ENCODE measurements around the gene CEP135. TPM values are rescaled to one million over a fixed set of nuclear protein-coding genes. Genes with fewer than 3 reads are reported as not detected.
"Not testable (repeated sequence)": the region's sequence is repeated elsewhere in the genome, so short reads cannot be mapped to it uniquely, and the experiment has no call there.

Gene CEP135
- polyA plus RNA-seq, 3 donors from 2014 or later, result 5.8 to 13.0 (median 6.7) TPM

DNA sequence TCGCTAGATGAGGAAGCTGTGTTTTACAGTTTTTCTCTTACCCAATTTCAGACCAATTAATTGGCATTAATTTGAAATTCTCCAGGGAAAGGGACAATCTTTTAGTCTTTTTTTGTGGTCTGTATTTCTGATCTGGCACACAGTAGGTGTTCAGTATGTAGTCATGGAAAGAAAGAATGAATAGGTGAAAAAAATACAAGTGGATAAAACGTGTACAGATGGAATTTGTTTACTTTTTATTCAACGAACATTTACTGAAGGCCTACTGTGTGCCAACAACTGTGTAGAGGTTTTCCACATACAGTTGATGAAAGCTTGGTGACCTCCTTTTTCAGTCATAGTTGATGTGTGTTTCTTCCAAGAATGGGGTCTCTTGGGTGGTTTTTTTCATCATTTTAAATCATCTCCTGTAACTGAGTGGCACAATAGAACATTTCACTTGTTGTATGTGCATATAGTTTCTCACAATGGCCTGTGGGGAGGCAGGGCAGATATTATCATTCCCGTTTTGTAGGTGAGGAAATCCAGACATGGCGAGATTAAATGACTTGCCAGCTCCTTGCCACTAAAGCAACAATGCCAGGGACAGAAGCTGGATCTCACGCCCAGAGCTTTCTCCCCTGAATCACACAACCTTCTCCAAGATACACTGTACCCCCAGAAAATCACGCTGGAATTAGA lies 102.4 kb downstream of the CEP135 start:
- H3K4me3 Mint-ChIP-seq, result no peak overlapping the region
- peaks cover 0 to 2% (median 0%) of the 10 kb centered on the region in 6 donors for H3K9me3 Mint-ChIP-seq
- DNase-seq, result no peak

DNA sequence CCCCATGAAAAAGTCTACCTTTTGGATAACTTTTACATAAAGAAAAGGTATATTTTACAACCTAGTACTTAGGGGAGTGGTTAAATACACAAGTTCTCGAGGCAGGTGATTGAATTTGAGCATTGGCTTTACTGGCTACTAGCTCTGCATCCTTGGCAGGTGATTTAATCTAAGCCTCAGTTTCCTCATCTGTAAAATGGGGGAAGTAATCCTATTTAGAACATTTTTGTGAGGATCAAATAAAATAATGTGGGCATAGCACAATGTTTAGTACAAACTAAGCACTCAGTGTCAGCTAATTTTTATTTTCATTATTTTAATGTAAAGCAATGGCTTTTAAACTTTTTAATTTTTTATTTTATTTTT lies 102.9 kb downstream of the CEP135 start:
- H3K36me3 Mint-ChIP-seq, result peaks cover 0 to 4% (median 4%) of the 10 kb centered on the region in 3 donors
- H3K27me3 Mint-ChIP-seq (ENCODE audit: low read depth in 3 of 3), result peaks cover 11 to 17% (median 16%) of the 10 kb centered on the region in 3 donors
- H3K9me3 Mint-ChIP-seq, result peaks cover 0 to 2% (median 0%) of the 10 kb centered on the region in 6 donors
- peaks cover 9 to 17% of the 10 kb centered on the region in 2 donors for H3K4me1 Mint-ChIP-seq
- no peak overlapping the region for H3K27ac Mint-ChIP-seq
- DNase-seq, result no peak
- no peak overlapping the region for H3K4me3 Mint-ChIP-seq

More for the DNA sequence above, 102.4 kb downstream of the CEP135 start:
- Mint-ChIP-seq H3K27ac (no peak overlapping the region), H3K4me1 (peaks cover 9 to 17% of the 10 kb centered on the region in 2 donors), H3K27me3 (ENCODE audit: low read depth in 3 of 3) (peaks cover 11 to 18% (median 17%) of the 10 kb centered on the region in 3 donors), H3K36me3 (peaks cover 0 to 4% (median 4%) of the 10 kb centered on the region in 3 donors)

DNA sequence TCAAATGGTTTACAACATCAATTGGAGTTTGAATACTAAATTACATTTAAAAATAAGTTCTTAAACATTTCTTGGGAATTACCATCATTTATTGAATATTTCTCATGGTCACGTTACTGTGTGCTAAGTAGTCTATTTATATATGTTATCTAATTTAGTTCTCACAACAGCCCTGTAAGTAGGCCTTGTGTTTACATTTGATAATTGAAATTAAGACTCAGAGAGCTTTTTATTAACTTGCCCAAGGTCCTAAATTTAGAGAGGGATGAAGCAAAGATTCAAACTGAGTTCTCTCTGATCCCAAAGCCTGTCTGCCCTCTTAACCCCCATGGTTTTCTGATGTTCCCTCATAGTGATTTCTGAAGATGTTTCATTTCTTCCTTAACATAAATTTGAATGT lies 103.7 kb downstream of the CEP135 start:
- peaks cover 0 to 4% (median 4%) of the 10 kb centered on the region in 3 donors for H3K36me3 Mint-ChIP-seq
- DNase-seq, result no peak
- no peak overlapping the region for H3K27ac Mint-ChIP-seq
- peaks cover 11 to 16% (median 14%) of the 10 kb centered on the region in 3 donors for H3K27me3 Mint-ChIP-seq (ENCODE audit: low read depth in 3 of 3)
- H3K4me1 Mint-ChIP-seq, result peaks cover 9 to 17% of the 10 kb centered on the region in 2 donors
- peaks cover 0 to 2% (median 0%) of the 10 kb centered on the region in 6 donors for H3K9me3 Mint-ChIP-seq
- no peak overlapping the region for H3K4me3 Mint-ChIP-seq

DNA sequence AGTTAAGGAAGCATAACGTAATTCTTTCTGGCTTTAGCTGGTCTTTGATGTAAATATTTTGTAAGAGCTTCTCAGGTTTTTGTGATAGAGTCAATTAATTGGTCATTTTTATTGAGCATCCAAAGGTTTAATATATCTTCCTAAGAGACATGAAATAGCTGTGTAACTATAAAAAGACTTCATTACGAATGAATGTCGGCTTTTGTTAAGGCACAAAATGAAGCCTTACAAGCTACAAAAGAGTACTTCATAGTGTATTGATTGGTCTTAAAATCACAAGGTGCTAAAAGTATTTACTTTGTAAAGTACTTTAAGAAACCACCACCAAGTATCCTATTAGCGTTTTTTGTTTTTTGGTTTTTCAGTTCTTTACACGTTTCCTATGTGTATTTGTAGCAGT lies 104.2 kb downstream of the CEP135 start:
- Mint-ChIP-seq H3K36me3 (peaks cover 0 to 4% (median 4%) of the 10 kb centered on the region in 3 donors), H3K4me3 (no peak overlapping the region), H3K9me3 (peaks cover 0 to 2% (median 0%) of the 10 kb centered on the region in 6 donors), H3K4me1 (peaks cover 9 to 17% of the 10 kb centered on the region in 2 donors), H3K27me3 (ENCODE audit: low read depth in 3 of 3) (peaks cover 11 to 16% (median 14%) of the 10 kb centered on the region in 3 donors), H3K27ac (no peak overlapping the region)
- no peak for DNase-seq

DNA sequence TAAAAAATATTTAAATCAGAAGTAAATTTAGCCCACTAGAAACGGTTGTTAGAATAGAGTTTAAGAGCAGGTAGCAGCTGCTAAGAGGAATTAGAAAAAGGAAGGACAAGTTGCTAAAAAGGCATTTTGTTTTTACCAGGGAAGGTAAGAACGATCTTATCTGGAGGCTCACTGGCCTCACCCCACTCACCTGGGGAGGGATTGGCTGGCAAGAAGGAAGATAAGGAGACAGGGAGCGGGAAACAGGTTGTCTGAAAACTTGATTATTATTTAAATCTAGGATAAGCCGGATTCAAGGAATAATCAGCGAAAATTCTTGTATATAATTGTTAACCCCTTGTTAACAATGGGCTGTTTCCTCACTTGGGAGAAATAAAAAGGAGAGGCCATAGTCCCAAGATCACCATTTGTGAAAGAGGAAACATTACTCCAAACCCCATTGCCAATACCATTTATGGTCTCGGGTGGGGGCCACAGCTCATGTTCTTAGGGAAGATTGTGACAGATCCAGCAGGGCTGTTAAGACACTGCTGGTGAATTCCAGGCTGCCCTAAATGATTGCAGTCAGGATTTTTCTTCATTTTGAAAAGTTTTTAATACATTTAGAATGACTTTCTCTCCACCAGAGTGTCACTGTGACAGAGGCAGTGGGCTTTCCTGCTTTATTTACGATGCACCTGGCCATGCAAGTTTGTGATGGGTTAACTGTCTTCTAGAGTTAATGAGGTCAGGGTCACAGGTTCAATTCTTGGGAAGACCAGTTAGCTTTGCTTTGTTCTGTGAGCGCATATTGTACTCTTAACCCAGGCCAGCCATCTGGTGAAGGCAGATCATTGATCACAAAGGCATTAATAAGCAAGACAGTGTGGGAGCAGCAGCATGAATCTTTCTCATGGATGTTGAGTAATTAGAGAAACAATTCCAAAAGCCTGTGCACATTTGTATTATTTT lies 106.6 kb downstream of the CEP135 start:
- Mint-ChIP-seq H3K9me3 (no peaks in the 10 kb centered on the region), H3K27ac (no peak overlapping the region), H3K4me3 (no peak overlapping the region), H3K27me3 (ENCODE audit: low read depth in 3 of 3) (peaks cover 7 to 12% (median 9%) of the 10 kb centered on the region in 3 donors), H3K36me3 (peaks cover 0 to 4% (median 0%) of the 10 kb centered on the region in 3 donors), H3K4me1 (peaks cover under 1 to 2% of the 10 kb centered on the region in 2 donors)
- no peak for DNase-seq

DNA sequence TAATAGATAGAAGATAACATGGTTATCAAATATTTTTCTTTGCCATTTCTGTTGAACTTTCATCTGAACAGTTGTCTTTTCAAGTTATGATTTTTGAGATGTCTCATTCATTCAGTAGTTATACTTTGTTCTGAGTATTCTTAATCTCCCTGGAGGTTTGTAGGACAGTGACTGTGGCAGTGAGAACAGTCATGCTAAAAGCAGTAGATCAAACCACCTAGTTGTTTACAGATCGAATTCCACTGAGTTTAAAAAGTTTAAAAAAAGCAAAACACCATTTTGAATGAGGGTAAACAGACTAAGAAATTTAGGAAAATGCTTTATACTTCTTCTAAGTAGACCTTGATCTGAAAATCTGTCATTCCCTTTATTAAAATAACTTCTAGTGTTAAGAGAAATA lies 107.2 kb downstream of the CEP135 start:
- no peak for DNase-seq
- peaks cover 0 to 4% (median 0%) of the 10 kb centered on the region in 3 donors for H3K36me3 Mint-ChIP-seq
- H3K4me1 Mint-ChIP-seq, result no peaks in the 10 kb centered on the region
- no peak overlapping the region for H3K4me3 Mint-ChIP-seq
- peaks cover 2 to 9% (median 9%) of the 10 kb centered on the region in 3 donors for H3K27me3 Mint-ChIP-seq (ENCODE audit: low read depth in 3 of 3)
- no peaks in the 10 kb centered on the region for H3K9me3 Mint-ChIP-seq
- no peak overlapping the region for H3K27ac Mint-ChIP-seq

DNA sequence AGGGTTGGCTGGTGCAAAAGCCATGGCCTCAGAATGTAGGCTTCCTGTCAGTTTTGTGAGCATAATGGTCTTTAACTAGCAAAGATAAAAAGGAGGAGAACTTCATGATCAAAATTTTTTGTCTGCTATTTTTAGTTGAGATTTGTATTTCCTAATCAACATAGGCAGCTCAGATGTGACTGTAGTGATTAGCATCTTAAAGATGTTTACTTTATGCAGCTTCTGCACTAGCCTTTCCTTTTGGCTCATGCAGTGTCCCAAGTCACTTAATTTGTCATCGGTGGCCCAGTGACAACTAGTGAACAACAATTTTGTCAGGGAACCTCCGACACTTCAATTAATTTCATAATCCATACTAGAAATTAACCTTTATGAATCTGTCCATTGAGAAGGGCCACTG lies 109.8 kb downstream of the CEP135 start:
- Mint-ChIP-seq H3K4me3 (no peak overlapping the region), H3K27ac (no peak overlapping the region)
- DNase-seq, result no peak

DNA sequence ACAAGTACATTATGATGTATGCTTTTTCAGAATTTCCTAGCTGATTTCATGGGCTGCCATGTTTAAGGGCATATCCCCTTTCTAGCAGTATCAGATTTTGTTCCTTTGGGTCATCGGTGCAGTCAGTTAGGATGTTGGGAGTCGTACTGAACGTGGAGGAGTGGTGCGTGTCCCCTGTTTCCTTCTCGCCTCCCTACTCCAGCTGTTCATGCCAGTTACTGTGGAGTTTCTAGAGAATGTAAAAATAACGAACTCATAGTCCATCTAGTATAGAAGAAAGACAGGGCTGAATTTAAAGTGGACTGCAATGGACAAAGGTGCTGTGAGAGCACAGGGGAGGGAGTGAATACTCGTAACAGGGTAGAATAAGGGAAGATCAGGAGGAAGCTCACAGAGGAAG lies 111.3 kb downstream of the CEP135 start:
- Mint-ChIP-seq H3K27me3 (ENCODE audit: low read depth in 3 of 3) (peaks cover 2 to 10% (median 2%) of the 10 kb centered on the region in 3 donors), H3K4me3 (no peak overlapping the region), H3K9me3 (no peaks in the 10 kb centered on the region), H3K4me1 (no peaks in the 10 kb centered on the region), H3K27ac (no peak overlapping the region), H3K36me3 (peaks cover 0 to under 1% (median 0%) of the 10 kb centered on the region in 3 donors)
- no peak for DNase-seq

More for the DNA sequence above, 109.8 kb downstream of the CEP135 start:
- peaks cover 2 to 8% (median 4%) of the 10 kb centered on the region in 3 donors for H3K27me3 Mint-ChIP-seq (ENCODE audit: low read depth in 3 of 3)
- H3K9me3 Mint-ChIP-seq, result no peaks in the 10 kb centered on the region
- no peaks in the 10 kb centered on the region for H3K4me1 Mint-ChIP-seq
- H3K36me3 Mint-ChIP-seq, result peaks cover 0 to 4% (median 0%) of the 10 kb centered on the region in 3 donors

DNA sequence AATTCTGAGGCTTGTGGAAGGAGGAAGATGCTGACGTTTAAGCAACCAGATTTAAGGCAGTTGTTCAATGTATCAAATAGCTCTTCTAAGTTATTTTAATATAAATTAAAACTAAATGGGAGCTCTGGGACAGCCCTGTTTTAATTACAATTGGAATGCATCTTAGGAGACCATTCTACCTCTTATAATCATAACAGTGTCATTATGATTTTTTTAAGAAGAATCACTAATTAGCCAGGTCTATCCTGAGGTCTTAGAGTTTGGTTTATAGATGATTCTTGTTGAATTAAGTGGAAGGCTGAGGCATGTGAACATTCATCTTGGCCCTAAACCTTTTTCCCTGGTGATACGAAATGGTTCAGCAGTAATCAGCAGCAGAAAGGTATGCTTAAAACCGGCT lies 113.4 kb downstream of the CEP135 start:
- H3K4me3 Mint-ChIP-seq, result no peak overlapping the region
- no peak overlapping the region for H3K27ac Mint-ChIP-seq
- no peaks in the 10 kb centered on the region for H3K36me3 Mint-ChIP-seq
- peaks cover 0 to 11% (median 3%) of the 10 kb centered on the region in 3 donors for H3K27me3 Mint-ChIP-seq (ENCODE audit: low read depth in 3 of 3)
- no peaks in the 10 kb centered on the region for H3K9me3 Mint-ChIP-seq
- H3K4me1 Mint-ChIP-seq, result no peaks in the 10 kb centered on the region
- DNase-seq, result no peak

DNA sequence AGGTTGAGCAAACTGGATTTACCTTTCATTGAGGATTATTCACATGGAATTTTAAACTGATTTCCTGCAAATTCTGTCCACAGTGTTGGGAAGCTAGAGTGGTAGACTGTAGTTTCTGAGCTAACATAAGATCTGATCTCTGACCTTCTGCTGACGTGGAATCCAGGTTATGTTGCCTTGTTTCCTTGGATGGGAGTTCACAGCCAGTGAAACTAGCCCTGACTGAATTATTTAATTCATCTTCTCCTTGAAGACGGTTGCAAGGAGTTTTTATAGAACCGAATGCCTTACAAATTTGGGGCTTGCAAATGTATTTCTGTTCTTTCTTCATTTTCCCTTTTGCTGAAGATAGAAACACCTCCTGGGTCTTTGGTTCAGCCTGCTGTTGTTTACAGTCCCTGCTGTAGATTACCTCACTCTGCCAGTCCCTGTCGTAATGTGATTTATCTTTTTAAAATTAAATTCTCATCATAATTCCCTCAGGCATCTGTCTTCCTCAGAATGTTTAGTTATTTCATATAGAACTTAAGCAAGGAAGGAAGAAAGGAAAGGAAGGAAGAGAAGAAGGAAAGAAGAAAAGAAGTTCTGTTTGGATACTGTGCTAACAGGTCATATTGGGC lies 113.9 kb downstream of the CEP135 start:
- no peaks in the 10 kb centered on the region for H3K4me1 Mint-ChIP-seq
- H3K9me3 Mint-ChIP-seq, result no peaks in the 10 kb centered on the region
- H3K4me3 Mint-ChIP-seq, result no peak overlapping the region
- DNase-seq, result no peak
- no peaks in the 10 kb centered on the region for H3K36me3 Mint-ChIP-seq
- H3K27ac Mint-ChIP-seq, result no peak overlapping the region
- peaks cover 0 to 11% (median 3%) of the 10 kb centered on the region in 3 donors for H3K27me3 Mint-ChIP-seq (ENCODE audit: low read depth in 3 of 3)

DNA sequence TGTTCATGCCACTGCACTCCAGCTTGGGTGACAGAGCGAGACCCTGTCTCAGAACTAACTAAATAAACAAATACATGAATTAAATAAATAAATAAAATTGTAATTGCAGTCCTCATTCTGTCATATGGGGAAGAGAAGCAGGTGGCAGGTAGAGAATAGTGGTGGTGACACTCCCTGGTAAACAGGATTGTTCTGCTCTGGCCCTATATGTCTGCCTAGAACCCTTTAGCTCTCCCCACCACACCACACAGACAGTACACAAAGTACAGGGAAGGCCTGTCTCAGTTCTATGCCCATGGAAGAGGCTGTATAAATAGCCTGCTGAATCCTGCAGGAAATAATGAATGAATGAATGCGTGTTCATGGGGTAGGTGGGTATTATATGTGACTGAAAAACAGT lies 117.7 kb downstream of the CEP135 start:
- no peaks in the 10 kb centered on the region for H3K9me3 Mint-ChIP-seq
- no peak for DNase-seq
- no peak overlapping the region for H3K4me3 Mint-ChIP-seq
- no peak overlapping the region for H3K27ac Mint-ChIP-seq
- no peaks in the 10 kb centered on the region for H3K36me3 Mint-ChIP-seq
- no peaks in the 10 kb centered on the region for H3K4me1 Mint-ChIP-seq
- H3K27me3 Mint-ChIP-seq (ENCODE audit: low read depth in 3 of 3), result peaks cover 0 to 9% (median 3%) of the 10 kb centered on the region in 3 donors

DNA sequence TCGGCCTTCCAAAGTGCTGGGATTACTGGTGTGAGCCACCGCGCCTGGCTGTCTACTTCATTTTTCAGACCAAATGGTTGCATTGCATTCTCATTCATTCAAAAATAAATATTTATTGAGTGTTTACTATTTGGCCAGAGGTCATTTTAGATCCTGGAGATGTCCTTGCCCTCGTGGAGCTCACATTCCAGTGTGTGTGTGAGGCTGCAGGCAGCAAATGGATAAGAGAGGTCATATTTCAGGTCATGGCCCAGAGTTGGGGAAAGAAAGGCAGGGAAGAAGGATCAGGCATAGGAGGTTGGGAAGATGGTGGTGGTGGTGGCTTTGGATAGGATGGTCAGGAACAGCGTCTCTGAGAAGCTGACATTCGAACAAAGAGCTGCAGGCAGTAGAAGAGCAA lies 119.1 kb downstream of the CEP135 start:
- Mint-ChIP-seq H3K27ac (no peak overlapping the region), H3K27me3 (ENCODE audit: low read depth in 3 of 3) (peaks cover 0 to 7% (median 3%) of the 10 kb centered on the region in 3 donors), H3K4me3 (no peak overlapping the region)

DNA sequence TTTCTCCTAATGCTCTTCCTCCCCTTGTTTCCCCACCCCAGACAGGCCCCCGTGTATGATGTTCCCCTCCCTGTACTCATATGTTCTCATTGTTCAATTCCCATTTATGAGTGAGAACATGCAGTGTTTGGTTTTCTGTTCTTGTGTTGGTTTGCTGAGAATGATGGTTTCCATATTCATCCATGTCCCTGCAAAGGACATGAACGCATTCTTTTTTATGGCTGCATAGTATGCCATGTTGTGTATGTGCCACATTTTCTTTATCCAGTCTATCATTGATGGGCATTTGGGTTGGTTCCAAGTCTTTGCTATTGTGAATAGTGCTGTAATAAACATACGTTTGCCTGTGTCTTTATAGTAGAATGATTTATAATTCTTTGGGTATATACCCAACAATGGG lies 124.0 kb downstream of the CEP135 start:
- DNase-seq; H3K27me3 Mint-ChIP-seq (ENCODE audit: low read depth in 3 of 3); H3K4me3 Mint-ChIP-seq; H3K9me3 Mint-ChIP-seq; H3K36me3 Mint-ChIP-seq; H3K27ac Mint-ChIP-seq; H3K4me1 Mint-ChIP-seq: not testable (repeated sequence)

More for the DNA sequence above, 119.1 kb downstream of the CEP135 start:
- H3K4me1 Mint-ChIP-seq, result no peaks in the 10 kb centered on the region
- DNase-seq, result no peak
- H3K9me3 Mint-ChIP-seq, result no peaks in the 10 kb centered on the region
- no peaks in the 10 kb centered on the region for H3K36me3 Mint-ChIP-seq
